GM19395 (cell line): Measurements from ENCODE around the gene ZNF490.

Experiments
- ATAC-seq: cut with Tn5 transposase; IDR thresholded peaks from one replicate; pipeline ENCODE4 v1.9.1; 2021; ENCODE audit warnings: mild to moderate bottlenecking, moderate library complexity; ENCODE audit not compliant: unreplicated experiment

Gene ZNF490

DNA sequence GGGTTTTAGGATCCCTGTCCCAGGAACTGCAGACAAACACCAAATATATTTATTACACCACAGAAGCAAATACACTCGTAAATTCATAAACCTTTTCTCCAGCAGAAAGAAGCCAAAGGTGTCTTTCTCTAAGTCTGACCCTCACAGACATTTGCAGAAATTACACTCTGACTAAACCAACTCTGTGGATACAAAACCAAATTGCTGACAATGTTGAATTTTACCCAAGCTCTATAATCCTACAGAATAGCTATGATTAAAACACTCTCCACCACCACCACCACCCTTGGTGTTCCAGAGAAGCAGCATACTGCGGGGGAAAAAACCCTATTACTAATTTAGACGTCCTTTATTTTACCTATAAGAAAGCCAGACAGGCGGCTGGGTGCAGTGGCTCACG is 64.5 kb downstream of the ZNF490 start:
- no peak for ATAC-seq

GRCh38 chr19:12545267-12545666 is 65.3 kb downstream of the ZNF490 start:
- no peak for ATAC-seq

- no peak for ATAC-seq
Observed at GRCh38 chr19:12544401-12544876, 66.2 kb downstream of the ZNF490 start.

DNA sequence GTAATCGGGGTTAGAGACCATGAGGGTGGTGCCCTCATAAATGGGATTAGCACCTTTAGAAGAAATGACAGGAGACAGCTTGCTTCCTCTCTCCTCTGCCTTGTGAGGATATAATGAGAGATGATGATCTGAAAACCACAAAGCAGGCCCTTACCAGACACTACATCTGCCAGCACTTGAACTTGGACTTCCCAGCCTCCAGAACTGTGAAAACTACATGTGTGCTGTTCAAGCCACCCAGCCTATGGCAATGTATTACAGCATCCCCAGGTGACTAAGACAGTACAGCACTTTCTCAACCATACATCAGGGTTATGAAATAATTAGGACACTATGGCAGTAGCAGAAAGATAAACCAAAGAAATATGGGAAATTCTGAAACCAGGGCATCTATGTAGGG is 66.8 kb downstream of the ZNF490 start:
- no peak for ATAC-seq
